Measurements from ENCODE around the gene ANGPT4. TPM values are rescaled to one million over a fixed set of nuclear protein-coding genes. Genes with fewer than 3 reads are reported as not detected.

Gene ANGPT4
- total and polyA plus RNA-seq, 12 donors = 0.05 to 0.44 (median 0.26) TPM; not detected in 8

- Histone ChIP-seq H3K36me3 (no peaks in the 10 kb centered on the region), H3K27me3 (peaks cover 0 to 72% (median 32%) of the 10 kb centered on the region in 7 donors), H3K9me3 (no peaks in the 10 kb centered on the region), H3K4me1 (peaks cover 0 to 4% (median 0%) of the 10 kb centered on the region in 9 donors), H3K4me3 (no peak overlapping the region), H3K27ac (no peak overlapping the region)
- intact Hi-C loops (cut with DNase I) = no loop called here
- ATAC-seq = no peak
- WGBS, 2 donors = 67 to 68% methylated on average over 8 of the region's 8 CpGs
- TF ChIP-seq, protein P1, sequence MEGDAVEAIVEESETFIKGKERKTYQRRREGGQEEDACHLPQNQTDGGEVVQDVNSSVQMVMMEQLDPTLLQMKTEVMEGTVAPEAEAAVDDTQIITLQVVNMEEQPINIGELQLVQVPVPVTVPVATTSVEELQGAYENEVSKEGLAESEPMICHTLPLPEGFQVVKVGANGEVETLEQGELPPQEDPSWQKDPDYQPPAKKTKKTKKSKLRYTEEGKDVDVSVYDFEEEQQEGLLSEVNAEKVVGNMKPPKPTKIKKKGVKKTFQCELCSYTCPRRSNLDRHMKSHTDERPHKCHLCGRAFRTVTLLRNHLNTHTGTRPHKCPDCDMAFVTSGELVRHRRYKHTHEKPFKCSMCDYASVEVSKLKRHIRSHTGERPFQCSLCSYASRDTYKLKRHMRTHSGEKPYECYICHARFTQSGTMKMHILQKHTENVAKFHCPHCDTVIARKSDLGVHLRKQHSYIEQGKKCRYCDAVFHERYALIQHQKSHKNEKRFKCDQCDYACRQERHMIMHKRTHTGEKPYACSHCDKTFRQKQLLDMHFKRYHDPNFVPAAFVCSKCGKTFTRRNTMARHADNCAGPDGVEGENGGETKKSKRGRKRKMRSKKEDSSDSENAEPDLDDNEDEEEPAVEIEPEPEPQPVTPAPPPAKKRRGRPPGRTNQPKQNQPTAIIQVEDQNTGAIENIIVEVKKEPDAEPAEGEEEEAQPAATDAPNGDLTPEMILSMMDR (IDR thresholded peaks at IDR 0.05) = no peak
- DNase-seq = no peak
Measured at GRCh38 chr20:952196-952795, 36.2 kb upstream of the ANGPT4 start.

- intact Hi-C loops (cut with DNase I) = no loop called here
- Histone ChIP-seq H3K27me3 (peaks cover 0 to 73% (median 28%) of the 10 kb centered on the region in 7 donors), H3K4me1 (peaks cover 0 to 4% (median 0%) of the 10 kb centered on the region in 9 donors), H3K36me3 (no peaks in the 10 kb centered on the region), H3K4me3 (no peak overlapping the region), H3K9me3 (no peaks in the 10 kb centered on the region), H3K27ac (no peak overlapping the region)
- ATAC-seq (no peak), DNase-seq (no peak)
- WGBS, 2 donors = 77 to 80% methylated on average over 21 of the region's 21 CpGs
- TF ChIP-seq, protein P1 (IDR thresholded peaks at IDR 0.05) = peak in 1 of 9 donors; percentile 9
Measured at GRCh38 chr20:951384-952169, 35.4 kb upstream of the ANGPT4 start.

- ATAC-seq (no peak), DNase-seq (no peak)
- TF ChIP-seq, protein P1 (IDR thresholded peaks at IDR 0.05) = no peak
- WGBS, 2 donors = 91 to 97% methylated on average over 6 to 7 of the region's 7 CpGs
- no peaks in the 10 kb centered on the region for H3K9me3 ChIP-seq
- peaks cover 0 to 73% (median 13%) of the 10 kb centered on the region in 7 donors for H3K27me3 ChIP-seq
- H3K4me1 ChIP-seq = no peaks in the 10 kb centered on the region
- no peak overlapping the region for H3K27ac ChIP-seq
- intact Hi-C loops (cut with DNase I) = no loop called here
- H3K36me3 ChIP-seq = no peaks in the 10 kb centered on the region
- H3K4me3 ChIP-seq = no peak overlapping the region
Measured at GRCh38 chr20:949717-950116, 33.6 kb upstream of the ANGPT4 start.

GRCh38 chr20:946826-947225 is 30.7 kb upstream of the ANGPT4 start:
- H3K9me3 ChIP-seq = no peaks in the 10 kb centered on the region
- no peak for DNase-seq
- H3K36me3 ChIP-seq = no peaks in the 10 kb centered on the region
- H3K4me3 ChIP-seq = no peak overlapping the region
- no peak overlapping the region for H3K27ac ChIP-seq
- 73 to 85% methylated on average over 8 of the region's 8 CpGs for WGBS, 2 donors
- intact Hi-C loops (cut with DNase I) = no loop called here
- TF ChIP-seq, protein P1 (IDR thresholded peaks at IDR 0.05) = no peak
- no peak for ATAC-seq
- no peaks in the 10 kb centered on the region for H3K4me1 ChIP-seq
- peaks cover 0 to 69% (median 16%) of the 10 kb centered on the region in 7 donors for H3K27me3 ChIP-seq
